Activated naive CD4-positive, alpha-beta T cell treated with anti-CD3 and anti-CD28 coated beads, Interleukin-2, amount 10 ng/mL, durations not matched to agents 7 days and 5 days (primary cell): Measurements from ENCODE around the gene KLHL26.

Source experiments
- CTCF ChIA-PET: fragments of 350-600 bp; sonication (Branson Sonifier 250); formaldehyde crosslinking; loops from one replicate; lab custom pipeline; 2021; ENCODE audit warnings: antibody characterized with exemption; lab: Charles Lee
- DNase-seq: peaks from one replicate; pipeline ENCODE4 v3.0.0-alpha.2; 2020
- H3K27ac Mint-ChIP-seq: one replicate; pipeline ENCODE4 v1.8.0; 2021; ENCODE audit warnings: mild to moderate bottlenecking, moderate library complexity, mixed read lengths
- H3K27me3 Mint-ChIP-seq: one replicate; pipeline ENCODE4 v1.8.0; 2021; ENCODE audit warnings: mild to moderate bottlenecking, mixed read lengths
- H3K36me3 Mint-ChIP-seq: one replicate; pipeline ENCODE4 v1.8.0; 2021; ENCODE audit warnings: mixed read lengths
- H3K4me1 Mint-ChIP-seq: one replicate; pipeline ENCODE4 v1.8.0; 2021; ENCODE audit warnings: mixed read lengths
- H3K4me3 Mint-ChIP-seq: one replicate; pipeline ENCODE4 v1.8.0; 2021; ENCODE audit warnings: mild to moderate bottlenecking, moderate library complexity, mixed read lengths
- H3K9me3 Mint-ChIP-seq: one replicate; pipeline ENCODE4 v1.8.0; 2021; ENCODE audit warnings: mixed read lengths

Gene KLHL26

DNA sequence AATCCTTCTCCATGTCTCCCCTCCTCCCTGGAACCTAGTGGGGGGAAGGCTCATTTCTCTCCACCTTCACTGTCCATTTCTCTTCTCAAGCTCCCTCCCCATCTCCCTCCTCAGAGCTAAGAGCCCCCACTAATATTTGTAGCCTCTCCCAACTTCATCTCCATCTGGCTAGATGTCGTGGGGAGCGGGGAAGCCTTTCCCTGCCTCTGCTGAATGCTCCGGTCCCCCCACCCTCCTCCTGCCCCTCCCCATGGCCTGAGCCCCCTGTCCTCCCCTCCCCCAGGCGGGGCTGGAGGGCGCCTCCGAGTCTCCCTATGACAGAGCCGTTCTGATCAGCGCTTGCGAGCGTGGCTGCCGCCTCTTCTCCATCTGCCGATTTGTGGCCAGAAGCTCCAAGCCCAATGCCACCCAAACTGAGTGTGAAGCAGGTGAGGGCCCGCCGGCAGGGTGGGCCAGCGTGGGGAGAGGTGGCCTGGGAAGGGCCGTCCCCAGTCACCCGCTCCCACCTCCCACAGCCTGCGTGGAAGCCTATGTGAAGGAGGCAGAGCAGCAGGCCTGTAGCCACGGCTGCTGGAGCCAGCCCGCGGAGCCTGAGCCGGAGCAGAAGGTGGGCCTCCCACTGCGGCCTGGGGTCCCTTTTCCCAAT lies 23.1 kb upstream of the KLHL26 start:
- Mint-ChIP-seq H3K9me3 (no peaks in the 10 kb centered on the region), H3K36me3 (peaks cover 2% of the 10 kb centered on the region), H3K4me1 (peaks cover 15% of the 10 kb centered on the region), H3K27me3 (peaks cover 93% of the 10 kb centered on the region), H3K27ac (no peak overlapping the region), H3K4me3 (peak overlapping the region; percentile 28)
- DNase-seq, result no peak
- CTCF ChIA-PET, result interaction anchor here (0.6 to 0.9 kb wide), 4 partner anchors 150 to 233 kb away, joined by 3 read pairs; no protein-coding TSS in a partner anchor

DNA sequence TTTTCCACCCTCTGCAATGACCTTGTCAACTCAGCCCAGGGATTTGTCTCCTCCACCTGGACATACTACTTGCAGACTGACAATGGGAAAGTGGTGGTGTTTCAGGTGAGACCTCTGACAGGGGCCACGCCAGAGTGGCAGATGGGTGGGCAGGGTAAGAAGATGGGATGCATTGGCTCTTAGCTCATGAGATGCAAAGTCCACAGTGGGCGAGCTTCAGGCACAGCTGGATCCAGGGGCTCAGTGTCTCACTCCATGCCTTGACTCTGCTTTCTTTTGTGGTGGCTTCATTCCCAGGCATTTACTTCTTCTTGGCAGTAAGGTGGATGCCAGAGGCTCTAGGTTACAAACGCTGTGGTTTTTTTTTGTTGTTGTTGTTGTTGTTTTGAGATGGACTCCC lies 20.8 kb upstream of the KLHL26 start:
- H3K36me3 Mint-ChIP-seq, result peaks cover 1% of the 10 kb centered on the region
- H3K4me3 Mint-ChIP-seq, result no peak overlapping the region
- no peak for DNase-seq
- H3K27ac Mint-ChIP-seq, result no peak overlapping the region
- no peaks in the 10 kb centered on the region for H3K9me3 Mint-ChIP-seq
- H3K27me3 Mint-ChIP-seq, result peaks cover 78% of the 10 kb centered on the region
- CTCF ChIA-PET, result interaction anchor here (0.7 kb wide), 1 partner anchor 153 kb away, joined by 3 read pairs; no protein-coding TSS in a partner anchor
- peaks cover 13% of the 10 kb centered on the region for H3K4me1 Mint-ChIP-seq

DNA sequence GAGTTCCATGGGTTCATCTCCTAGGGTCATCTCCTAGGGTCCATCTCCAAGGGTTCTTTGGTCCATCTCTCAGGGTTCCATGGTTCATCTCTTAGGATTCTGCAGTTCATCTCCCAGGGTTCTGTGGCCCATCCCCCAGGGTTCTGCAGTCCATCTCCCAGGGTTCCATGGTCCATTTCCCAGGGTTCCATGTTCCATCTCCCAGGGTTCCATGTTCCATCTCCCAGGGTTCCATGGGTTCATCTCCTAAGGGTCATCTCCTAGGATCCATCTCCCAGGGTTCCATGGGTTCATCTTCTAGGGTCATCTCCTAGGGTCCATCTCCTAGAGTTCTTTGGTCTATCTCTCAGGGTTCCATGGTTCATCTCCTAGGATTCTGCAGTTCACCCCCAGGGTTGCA lies 19.3 kb upstream of the KLHL26 start:
- Mint-ChIP-seq H3K4me1 (peaks cover 5% of the 10 kb centered on the region), H3K9me3 (no peaks in the 10 kb centered on the region), H3K36me3 (no peaks in the 10 kb centered on the region), H3K27me3 (peaks cover 68% of the 10 kb centered on the region), H3K27ac (no peak overlapping the region), H3K4me3 (no peak overlapping the region)
- CTCF ChIA-PET, result no interaction called here
- no peak for DNase-seq

DNA sequence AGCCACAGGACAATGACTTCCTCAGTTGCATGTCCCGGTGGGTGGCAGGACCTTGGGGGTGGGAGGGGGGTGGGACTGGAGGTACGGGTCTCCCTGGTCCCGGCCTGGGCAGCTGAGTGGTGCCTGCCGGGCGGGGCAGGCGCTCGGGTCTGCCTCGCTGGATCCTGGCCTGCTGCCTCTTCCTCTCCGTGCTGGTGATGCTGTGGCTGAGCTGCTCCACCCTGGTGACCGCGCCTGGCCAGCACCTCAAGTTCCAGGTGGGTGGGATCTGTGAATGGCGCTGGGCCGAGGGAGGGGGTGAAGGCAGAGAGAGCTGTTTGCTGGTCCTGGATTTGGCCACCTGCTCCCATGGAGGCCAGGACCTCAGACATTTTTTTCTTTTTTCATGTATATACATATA lies 18.6 kb upstream of the KLHL26 start:
- no peaks in the 10 kb centered on the region for H3K36me3 Mint-ChIP-seq
- H3K4me1 Mint-ChIP-seq, result peaks cover 5% of the 10 kb centered on the region
- CTCF ChIA-PET, result no interaction called here
- H3K4me3 Mint-ChIP-seq, result no peak overlapping the region
- no peak for DNase-seq
- H3K27ac Mint-ChIP-seq, result no peak overlapping the region
- no peaks in the 10 kb centered on the region for H3K9me3 Mint-ChIP-seq
- peaks cover 68% of the 10 kb centered on the region for H3K27me3 Mint-ChIP-seq

GRCh38 chr19:18620311-18620710 lies 16.5 kb upstream of the KLHL26 start:
- Mint-ChIP-seq H3K27ac (no peak overlapping the region), H3K36me3 (no peaks in the 10 kb centered on the region), H3K4me1 (peaks cover 2% of the 10 kb centered on the region), H3K27me3 (peaks cover 47% of the 10 kb centered on the region), H3K9me3 (no peaks in the 10 kb centered on the region), H3K4me3 (no peak overlapping the region)
- CTCF ChIA-PET, result interaction anchor here (0.7 kb wide), 1 partner anchor 122 kb away, joined by 3 read pairs; no protein-coding TSS in a partner anchor
- DNase-seq, result no peak

DNA sequence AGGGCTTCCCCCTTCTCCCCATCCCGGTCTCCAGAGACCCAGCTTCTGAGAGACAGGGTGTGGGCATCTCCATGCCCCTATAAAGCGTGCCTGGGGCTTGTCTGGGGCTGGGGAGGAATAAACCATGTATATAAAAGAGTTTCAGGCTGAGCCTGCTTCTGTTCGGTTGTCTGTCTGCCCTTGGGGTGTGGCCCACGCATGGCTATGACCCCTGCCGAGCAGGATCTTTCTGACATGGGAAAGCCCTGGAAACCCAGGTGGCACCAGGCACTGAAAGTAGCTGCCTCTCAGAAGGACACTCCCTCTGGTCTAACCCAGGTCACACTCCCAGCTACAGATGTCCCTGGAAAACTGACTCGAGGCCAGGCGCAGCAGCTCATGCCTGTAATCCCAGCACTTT lies 15.9 kb upstream of the KLHL26 start:
- CTCF ChIA-PET, result interaction anchor here (1.0 kb wide), 1 partner anchor 27 kb away, joined by 4 read pairs; no protein-coding TSS in a partner anchor
- DNase-seq, result no peak
- H3K4me1 Mint-ChIP-seq, result peaks cover 2% of the 10 kb centered on the region
- no peak overlapping the region for H3K27ac Mint-ChIP-seq
- no peak overlapping the region for H3K4me3 Mint-ChIP-seq
- no peaks in the 10 kb centered on the region for H3K9me3 Mint-ChIP-seq
- peaks cover 42% of the 10 kb centered on the region for H3K27me3 Mint-ChIP-seq
- no peaks in the 10 kb centered on the region for H3K36me3 Mint-ChIP-seq

DNA sequence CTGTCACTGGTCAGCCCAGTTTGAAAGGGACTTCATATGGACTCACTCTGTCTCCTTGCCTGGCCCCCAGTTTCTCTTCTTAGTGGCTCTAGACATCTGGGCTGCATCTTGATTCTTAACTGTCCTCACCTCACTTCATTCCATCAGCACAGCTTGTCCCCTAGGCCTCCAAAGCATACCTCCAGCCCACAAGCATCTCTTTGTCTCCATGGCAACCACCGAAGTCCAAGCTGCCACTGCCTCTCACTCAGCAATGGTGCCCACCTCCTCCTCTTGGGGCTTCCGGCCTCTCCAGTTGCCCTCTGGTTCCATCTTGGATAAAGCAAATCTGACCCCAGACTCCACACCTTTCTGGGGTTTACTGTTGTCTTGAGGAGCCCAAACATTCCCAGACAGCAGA lies 9.9 kb upstream of the KLHL26 start:
- Mint-ChIP-seq H3K27ac (no peak overlapping the region), H3K4me3 (no peak overlapping the region), H3K9me3 (no peaks in the 10 kb centered on the region), H3K27me3 (peaks cover 21% of the 10 kb centered on the region), H3K36me3 (no peaks in the 10 kb centered on the region), H3K4me1 (peaks cover 2% of the 10 kb centered on the region)
- CTCF ChIA-PET, result no interaction called here
- DNase-seq, result no peak

DNA sequence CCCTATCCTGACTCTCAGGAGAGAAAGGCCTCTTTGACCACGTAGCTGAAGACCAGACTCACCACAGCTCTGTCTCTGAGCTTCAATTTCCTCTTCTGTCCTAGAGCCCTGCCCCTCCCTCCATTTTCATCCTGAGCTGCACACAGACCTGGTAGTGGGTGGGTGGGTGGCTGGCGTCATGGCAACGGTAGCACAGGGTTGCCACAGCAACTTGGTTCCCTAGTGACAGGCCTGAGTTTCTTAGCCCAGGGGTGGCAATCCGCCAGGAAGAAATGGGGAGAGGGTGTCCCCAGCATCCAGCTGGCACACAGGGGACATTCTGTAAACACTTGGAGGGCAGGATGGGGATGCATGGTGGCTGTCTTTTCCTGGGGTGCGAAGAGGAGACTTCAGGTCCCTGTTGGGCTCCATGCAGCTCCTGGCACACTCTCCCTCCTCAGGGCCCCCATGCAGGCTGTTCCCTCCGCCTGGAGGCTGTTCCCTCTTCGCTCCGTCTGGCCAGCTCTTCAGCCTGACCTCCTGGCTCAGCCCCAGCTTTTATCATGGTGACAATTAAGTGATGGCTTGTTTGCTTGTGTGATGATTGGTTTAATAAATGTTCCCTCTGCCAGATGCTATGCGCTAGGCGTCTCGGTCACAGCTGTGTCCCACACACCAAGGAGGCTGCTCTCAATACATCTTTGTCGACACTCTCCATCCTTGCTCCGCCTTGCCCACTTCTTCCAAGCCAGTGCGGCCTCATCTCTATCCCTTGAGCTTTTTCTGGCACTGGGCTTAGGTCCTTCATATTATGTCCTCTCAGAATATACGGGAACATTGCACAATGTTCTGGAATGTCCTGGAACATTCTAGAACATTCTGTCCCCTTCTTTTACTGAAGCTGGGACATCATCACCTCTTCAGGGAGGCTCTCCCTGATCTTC lies 7.4 kb upstream of the KLHL26 start:
- H3K4me1 Mint-ChIP-seq, result no peaks in the 10 kb centered on the region
- no peak overlapping the region for H3K27ac Mint-ChIP-seq
- H3K27me3 Mint-ChIP-seq, result peaks cover 20% of the 10 kb centered on the region
- H3K4me3 Mint-ChIP-seq, result no peak overlapping the region
- CTCF ChIA-PET, result interaction anchor here (1.0 kb wide), 1 partner anchor 11 kb away, joined by 3 read pairs; no protein-coding TSS in a partner anchor
- no peak for DNase-seq
- no peaks in the 10 kb centered on the region for H3K36me3 Mint-ChIP-seq
- no peaks in the 10 kb centered on the region for H3K9me3 Mint-ChIP-seq

GRCh38 chr19:18633321-18633720 lies 3.5 kb upstream of the KLHL26 start:
- Mint-ChIP-seq H3K4me1 (peaks cover 24% of the 10 kb centered on the region), H3K27ac (no peak overlapping the region), H3K27me3 (peaks cover 30% of the 10 kb centered on the region), H3K4me3 (no peak overlapping the region), H3K36me3 (no peaks in the 10 kb centered on the region), H3K9me3 (no peaks in the 10 kb centered on the region)
- no peak for DNase-seq
- CTCF ChIA-PET, result interaction anchor here (0.6 kb wide), 1 partner anchor 14 kb away, joined by 3 read pairs; no protein-coding TSS in a partner anchor

DNA sequence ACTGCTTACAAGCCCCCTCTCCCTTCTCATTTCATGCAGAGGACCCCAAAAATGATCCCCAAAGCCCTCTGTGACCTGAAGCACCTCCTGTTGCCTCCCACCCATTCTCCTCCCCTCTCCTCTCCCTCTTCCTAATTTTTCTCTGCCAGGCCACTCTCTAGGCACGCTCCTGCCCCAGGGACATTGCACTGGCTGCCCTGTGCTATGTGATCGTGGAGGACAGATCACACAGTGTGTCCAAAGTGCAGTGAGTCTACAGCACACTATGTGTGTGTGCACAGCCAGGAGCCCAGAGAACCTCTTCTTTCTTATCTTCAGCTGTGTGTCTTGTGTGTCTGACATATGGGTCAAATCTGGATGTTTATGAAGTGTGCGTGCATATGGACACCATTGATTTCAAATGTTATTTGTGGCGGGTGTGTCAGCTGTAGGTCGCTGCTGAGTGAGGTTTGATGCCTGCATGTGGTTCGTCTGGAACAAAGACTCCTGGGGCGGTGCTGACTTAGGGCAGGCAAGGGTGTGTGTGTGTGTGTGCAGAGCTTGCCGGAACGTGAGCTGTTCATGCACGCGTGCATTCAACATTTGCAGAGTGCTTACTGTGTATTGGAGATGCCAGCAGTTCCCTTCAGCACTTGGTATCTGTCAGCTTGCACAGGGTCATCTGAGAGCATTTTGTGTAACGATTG lies 2.1 kb upstream of the KLHL26 start:
- DNase-seq, result no peak
- CTCF ChIA-PET, result no interaction called here
- Mint-ChIP-seq H3K27me3 (peaks cover 26% of the 10 kb centered on the region), H3K4me3 (no peak overlapping the region), H3K36me3 (no peaks in the 10 kb centered on the region), H3K27ac (no peak overlapping the region), H3K4me1 (peaks cover 27% of the 10 kb centered on the region), H3K9me3 (no peaks in the 10 kb centered on the region)

GRCh38 chr19:18635831-18636182 lies 1.0 kb upstream of the KLHL26 start:
- H3K27me3 Mint-ChIP-seq, result peaks cover 26% of the 10 kb centered on the region
- peak overlapping the region; percentile 71 for H3K4me3 Mint-ChIP-seq
- H3K36me3 Mint-ChIP-seq, result no peaks in the 10 kb centered on the region
- CTCF ChIA-PET, result no interaction called here
- peaks cover 27% of the 10 kb centered on the region for H3K4me1 Mint-ChIP-seq
- peak overlapping the region; percentile 88 for H3K27ac Mint-ChIP-seq
- no peaks in the 10 kb centered on the region for H3K9me3 Mint-ChIP-seq
- no peak for DNase-seq

GRCh38 chr19:18636183-18636968 lies 452 bp upstream of the KLHL26 start:
- CTCF ChIA-PET, result no interaction called here

DNA sequence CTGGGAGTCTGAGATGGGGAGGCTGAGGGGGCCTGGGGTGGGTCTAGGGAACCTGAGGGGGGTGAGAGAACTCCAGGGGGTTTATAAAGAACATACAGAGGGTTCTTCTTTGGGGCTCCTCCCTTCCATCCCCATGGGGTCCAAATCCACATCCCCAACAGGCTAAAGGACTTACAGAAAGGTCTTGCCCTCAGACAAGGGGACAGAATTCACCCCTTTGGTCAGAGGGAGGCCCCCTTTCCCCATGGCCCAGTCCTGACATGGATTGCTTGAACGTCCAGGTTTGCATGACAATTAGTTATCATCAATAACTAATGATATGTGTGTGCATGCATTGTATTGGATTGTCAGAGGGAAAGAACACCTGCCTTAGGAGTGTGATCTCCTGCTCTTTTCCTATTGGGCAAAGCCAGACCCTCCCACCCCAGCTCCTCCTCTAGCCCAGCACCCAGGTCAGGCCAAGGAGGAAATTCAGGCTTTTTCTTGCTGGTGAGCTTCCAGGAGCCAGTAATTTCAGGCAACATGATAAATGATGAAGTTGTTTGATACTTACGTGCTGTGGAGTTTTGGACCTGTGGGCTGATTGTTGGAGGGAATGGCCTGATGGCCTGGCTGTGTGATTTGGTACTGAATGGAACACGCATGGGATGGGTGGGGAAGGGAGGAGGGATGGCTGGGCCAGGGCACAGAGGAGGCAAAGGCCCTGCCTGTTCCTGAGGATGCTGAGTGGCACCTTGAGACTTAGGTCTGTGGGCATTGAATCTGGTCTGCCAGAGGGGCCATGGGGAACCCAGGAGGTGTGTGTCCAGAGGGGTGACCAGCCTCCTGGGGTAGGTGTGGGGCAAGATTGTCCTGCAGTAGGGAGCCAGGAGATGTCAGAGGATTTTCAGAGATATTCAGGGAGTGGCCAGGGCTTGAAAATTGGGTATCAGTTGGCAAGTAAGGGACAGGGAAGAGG lies 1.1 kb downstream of the KLHL26 start:
- Mint-ChIP-seq H3K27me3 (peaks cover 26% of the 10 kb centered on the region), H3K36me3 (no peaks in the 10 kb centered on the region), H3K9me3 (no peaks in the 10 kb centered on the region), H3K27ac (peak overlapping the region; percentile 19), H3K4me1 (peaks cover 27% of the 10 kb centered on the region), H3K4me3 (peak overlapping the region; percentile 71)
- no peak for DNase-seq
- CTCF ChIA-PET, result no interaction called here

More at GRCh38 chr19:18636183-18636968, 452 bp upstream of the KLHL26 start:
- H3K27me3 Mint-ChIP-seq, result peaks cover 26% of the 10 kb centered on the region
- peaks cover 27% of the 10 kb centered on the region for H3K4me1 Mint-ChIP-seq
- peak overlapping the region; percentile 88 for H3K27ac Mint-ChIP-seq
- no peaks in the 10 kb centered on the region for H3K36me3 Mint-ChIP-seq
- peak overlapping the region; percentile 71 for H3K4me3 Mint-ChIP-seq
- H3K9me3 Mint-ChIP-seq, result no peaks in the 10 kb centered on the region
- DNase-seq, result peak; percentile 99
